Heart left ventricle (tissue), 16 donors: Measurements from ENCODE around the gene TMSB4X. TPM values are rescaled to one million over a fixed set of nuclear protein-coding genes. Genes with fewer than 3 reads are reported as not detected.
"Not testable (repeated sequence)": the region's sequence is repeated elsewhere in the genome, so short reads cannot be mapped to it uniquely, and the experiment has no call there.

Experiments used
- ATAC-seq, 4 donors: fragments of 200-7000 bp; cut with Tn5 transposase; one replicate each; pipeline ENCODE4 v1.9.1; 2020 to 2022; ENCODE audit warnings: moderate library complexity in 4 of 4, mild to moderate bottlenecking in 3 of 4, moderate number of reproducible peaks in 1 of 4
- DNase-seq, 5 donors: peaks; one replicate each; pipeline ENCODE4 v3.0.0-alpha.2; 2020
- H3K27ac ChIP-seq, 12 donors: fragments of 200-600 bp; sonication (generic) in 4 of 12; one replicate each; pipeline versions ENCODE4 v1.5.0 to v1.8.0; 2016 to 2022; ENCODE audit warnings: mild to moderate bottlenecking in 2 of 12
- H3K27me3 ChIP-seq, 9 donors: fragments of 200-600 bp; sonication (generic) in 2 of 9; one replicate each; pipeline versions ENCODE4 v1.5.1 to v1.8.0; 2016 to 2022; ENCODE audit warnings: mild to moderate bottlenecking in 3 of 9
- H3K36me3 ChIP-seq, 9 donors: fragments of 200-600 bp; sonication (generic) in 2 of 9; one replicate each; pipeline versions ENCODE4 v1.5.0 to v1.8.0; 2018 to 2022; ENCODE audit warnings: mild to moderate bottlenecking in 2 of 9
- H3K4me1 ChIP-seq, 12 donors: fragments of 200-600 bp; sonication (generic) in 4 of 12; one replicate each; pipeline versions ENCODE4 v1.5.0 to v1.8.0; 2016 to 2022; ENCODE audit warnings: mild to moderate bottlenecking in 3 of 12
- H3K4me3 ChIP-seq, 12 donors: fragments of 200-600 bp; sonication (generic) in 4 of 12; one replicate each; pipeline versions ENCODE4 v1.5.0 to v1.8.0; 2017 to 2022; ENCODE audit warnings: mild to moderate bottlenecking in 9 of 12, moderate library complexity in 4 of 12
- H3K9me3 ChIP-seq, 12 donors: fragments of 200-600 bp; sonication (generic) in 4 of 12; one replicate each; pipeline versions ENCODE4 v1.5.0 to v1.8.0; 2016 to 2022; ENCODE audit warnings: mild to moderate bottlenecking in 1 of 12
- POLR2A ChIP-seq, 2 donors: fragments of 450-650 bp; IDR thresholded peaks; one replicate each; pipeline ENCODE4 v1.6.1; 2017; ENCODE audit warnings: antibody characterized with exemption in 2 of 2, mild to moderate bottlenecking in 2 of 2, moderate library complexity in 2 of 2
- WGBS, 4 donors: extraction: QIAGEN DNeasy Blood & Tissue Kit in 2 of 4; methylation state at CpG; one replicate each; pipeline versions ENCODE4 v1.1.5 to v1.1.7; 2013 to 2018; 5-methylcytosine and 5-hydroxymethylcytosine counted together
- intact Hi-C, 10 donors: fragments of 100-400 bp; cut with DNase I; formaldehyde crosslinking; loops; one replicate each; pipeline versions ENCODE4 v1.11.1 to v1.14.2; 2022
- polyA plus RNA-seq, 2 donors: library from polyadenylated mRNA; stranded (reverse); fragments of 200-250 nt; gene quantifications; one replicate each; pipeline ENCODE4 v1.2.3, GENCODE V29; 2013
- total RNA-seq, 9 donors: library from RNA; depleted of rRNA in 2 of 9; stranded (reverse); fragments of >200 nt in 2 of 9; fragmentation: NEBNext Ultra II Directional in 3 of 9; extraction: Animal tissue kit (Norgen Biotek cat#: 25700) in 3 of 9; gene quantifications; one replicate each; pipeline versions ENCODE4 v1.1.0 to v1.2.4, GENCODE V29; 2016 to 2023
- TF ChIP-seq, protein P1 (sequence below), 12 donors: fragments of 200-600 bp; sonication (generic) in 4 of 12; IDR thresholded peaks; one replicate each; pipeline versions ENCODE4 v1.5.0 to v1.8.0; 2018 to 2022; ENCODE audit warnings: antibody characterized with exemption in 12 of 12, mild to moderate bottlenecking in 5 of 12
- donor health status: ischemic (EF 13 %, LVEDD 7.1; RV severe dilation, severe dysfunction).
- donor health status: healthy with polysubstance abuse.
- donor health status: DM: no; HTN: yes; CAD: no.
- donor health status: DM: no; HTN: no; CAD: no.
- donor health status: ischemic (EF 25% LVEDD 6.9; RV normal size, moderate dysfunction).
- donor health status: ischemic (EF 25% LVEDD 5.7; RV mildly dilated, moderate dysfunction).
- donor health status: healthy.
- donor health status: DM: yes; HTN: yes; CAD: no.
- donor health status: ischemic (EF 35%, LVEDD 5.7; RV mildly dilated, moderate dysfunction).
- donor health status: nonischemic (EF 11% LVEDD 7.7; RV severe dilation, severe dysfunction).
- donor health status: DM: yes; HTN: yes; CAD: no.
- donor health status: PGD.
- donor health status: ischemic (EF 29% LVEDD 5.4; RV normal size, mild dysfunction).
- donor health status: nonischemic (EF 23%, LVEDD 6.1; RV moderate dilation, normal function).

Gene TMSB4X
- total and polyA plus RNA-seq, 11 donors: 689 to 3,543 (median 1,264) TPM

DNA sequence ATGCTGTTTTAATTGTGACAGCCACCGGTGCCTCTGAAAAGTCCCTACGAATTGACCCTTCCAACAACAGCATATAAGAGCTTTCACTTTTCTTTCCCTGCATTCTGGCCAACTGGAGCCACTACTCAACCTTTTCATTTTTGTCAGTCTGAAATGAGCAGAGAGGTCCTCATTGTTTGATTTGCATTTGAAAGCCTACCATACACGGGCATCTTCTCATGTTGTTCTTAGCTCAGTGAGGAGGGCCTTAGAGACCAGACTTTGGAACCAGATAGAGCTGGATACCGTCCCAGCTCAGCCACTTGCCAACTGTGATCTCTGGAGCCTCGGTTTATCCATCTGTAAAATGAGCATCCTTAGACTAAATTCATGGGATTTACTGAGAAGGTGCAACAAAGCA lies 16.9 kb upstream of the TMSB4X start:
- H3K9me3 ChIP-seq: no peaks in the 10 kb centered on the region
- TF ChIP-seq POLR2A (IDR thresholded peaks at IDR 0.05): no peak
- TF ChIP-seq, protein P1, sequence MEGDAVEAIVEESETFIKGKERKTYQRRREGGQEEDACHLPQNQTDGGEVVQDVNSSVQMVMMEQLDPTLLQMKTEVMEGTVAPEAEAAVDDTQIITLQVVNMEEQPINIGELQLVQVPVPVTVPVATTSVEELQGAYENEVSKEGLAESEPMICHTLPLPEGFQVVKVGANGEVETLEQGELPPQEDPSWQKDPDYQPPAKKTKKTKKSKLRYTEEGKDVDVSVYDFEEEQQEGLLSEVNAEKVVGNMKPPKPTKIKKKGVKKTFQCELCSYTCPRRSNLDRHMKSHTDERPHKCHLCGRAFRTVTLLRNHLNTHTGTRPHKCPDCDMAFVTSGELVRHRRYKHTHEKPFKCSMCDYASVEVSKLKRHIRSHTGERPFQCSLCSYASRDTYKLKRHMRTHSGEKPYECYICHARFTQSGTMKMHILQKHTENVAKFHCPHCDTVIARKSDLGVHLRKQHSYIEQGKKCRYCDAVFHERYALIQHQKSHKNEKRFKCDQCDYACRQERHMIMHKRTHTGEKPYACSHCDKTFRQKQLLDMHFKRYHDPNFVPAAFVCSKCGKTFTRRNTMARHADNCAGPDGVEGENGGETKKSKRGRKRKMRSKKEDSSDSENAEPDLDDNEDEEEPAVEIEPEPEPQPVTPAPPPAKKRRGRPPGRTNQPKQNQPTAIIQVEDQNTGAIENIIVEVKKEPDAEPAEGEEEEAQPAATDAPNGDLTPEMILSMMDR (IDR thresholded peaks at IDR 0.05): no peak
- no peak overlapping the region for H3K4me3 ChIP-seq
- ATAC-seq (no peak), DNase-seq (no peak)
- intact Hi-C loops: loop anchor here in 2 of 10 donors (5.0 to 10.0 kb wide), 2 partner anchors 689 to 1077 kb away; no protein-coding TSS in a partner anchor
- H3K36me3 ChIP-seq: no peaks in the 10 kb centered on the region
- peak overlapping the region in 2 of 12 donors; percentile 79 to 92 for H3K27ac ChIP-seq
- peaks cover 0 to 5% (median 0%) of the 10 kb centered on the region in 9 donors for H3K27me3 ChIP-seq
- WGBS, 4 donors: 49 to 68% (median 58%) methylated on average over 5 of the region's 5 CpGs
- H3K4me1 ChIP-seq: peaks cover 0 to 63% (median 8%) of the 10 kb centered on the region in 12 donors

DNA sequence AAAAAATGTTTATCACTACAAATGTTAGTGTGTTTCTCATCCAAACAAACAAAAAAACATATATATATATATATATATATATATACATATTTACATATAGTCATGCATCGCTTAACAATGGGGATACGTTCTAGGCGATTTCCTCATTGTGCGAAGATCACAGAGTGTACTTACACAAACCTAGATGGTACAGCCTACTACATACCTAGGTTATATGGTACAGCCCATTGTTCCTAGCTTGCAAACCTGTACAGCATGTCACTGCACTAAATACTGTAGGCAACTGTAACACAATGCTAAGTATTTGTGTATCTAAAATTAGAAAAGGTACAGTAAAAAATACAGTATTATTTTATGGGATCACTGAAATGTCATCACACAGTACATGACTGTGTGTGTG lies 16.4 kb upstream of the TMSB4X start:
- TF ChIP-seq, protein P1 (IDR thresholded peaks at IDR 0.05): no peak
- TF ChIP-seq POLR2A (IDR thresholded peaks at IDR 0.05): no peak
- no peak overlapping the region for H3K4me3 ChIP-seq
- H3K9me3 ChIP-seq: no peaks in the 10 kb centered on the region
- no peaks in the 10 kb centered on the region for H3K36me3 ChIP-seq
- H3K27ac ChIP-seq: peak overlapping the region in 1 of 12 donors; percentile 92
- peaks cover 0 to 63% (median 8%) of the 10 kb centered on the region in 12 donors for H3K4me1 ChIP-seq
- H3K27me3 ChIP-seq: peaks cover 0 to 5% (median 0%) of the 10 kb centered on the region in 9 donors
- DNase-seq: no peak
- intact Hi-C loops: loop anchor here in 2 of 10 donors (5.0 to 10.0 kb wide), 2 partner anchors 689 to 1076 kb away; no protein-coding TSS in a partner anchor
- WGBS, 4 donors: 92 to 96% (median 96%) methylated on average over 4 of the region's 4 CpGs
- no peak for ATAC-seq

DNA sequence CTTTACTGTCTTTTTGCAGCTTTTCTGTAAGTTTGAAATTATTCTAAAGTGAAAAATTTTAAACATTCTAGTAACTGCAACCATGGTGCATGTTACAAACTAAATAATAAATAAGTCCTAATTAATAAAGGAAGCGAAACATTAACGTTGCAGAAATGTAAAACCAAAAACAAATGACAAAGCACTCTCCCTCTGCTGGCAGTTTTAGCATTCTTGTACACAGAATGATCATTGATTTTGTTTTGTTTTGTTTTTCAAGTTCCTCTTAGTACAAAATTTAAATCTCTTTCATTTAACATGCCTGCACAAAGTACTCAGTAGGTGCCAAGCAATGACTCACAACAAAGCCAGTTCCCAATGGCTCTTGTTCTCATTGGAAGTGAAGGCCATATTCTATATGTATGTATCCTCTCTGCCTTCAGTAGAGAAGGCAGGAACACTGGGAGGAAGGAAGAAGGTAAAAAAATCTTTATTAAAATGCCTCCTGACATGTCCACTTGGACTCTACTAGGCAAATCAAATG lies 13.7 kb upstream of the TMSB4X start:
- H3K4me3 ChIP-seq: no peak overlapping the region
- intact Hi-C loops: no loop called here
- ATAC-seq (no peak), DNase-seq (no peak)
- H3K4me1 ChIP-seq: peaks cover 0 to 42% (median 4%) of the 10 kb centered on the region in 12 donors
- no peaks in the 10 kb centered on the region for H3K36me3 ChIP-seq
- WGBS, 4 donors: 69 to 75% (median 73%) methylated on average over 2 of the region's 2 CpGs
- H3K27me3 ChIP-seq: peaks cover 0 to 8% (median 0%) of the 10 kb centered on the region in 9 donors
- H3K9me3 ChIP-seq: no peaks in the 10 kb centered on the region
- H3K27ac ChIP-seq: peak overlapping the region in 1 of 12 donors; percentile 54
- no peak for TF ChIP-seq POLR2A (IDR thresholded peaks at IDR 0.05)

DNA sequence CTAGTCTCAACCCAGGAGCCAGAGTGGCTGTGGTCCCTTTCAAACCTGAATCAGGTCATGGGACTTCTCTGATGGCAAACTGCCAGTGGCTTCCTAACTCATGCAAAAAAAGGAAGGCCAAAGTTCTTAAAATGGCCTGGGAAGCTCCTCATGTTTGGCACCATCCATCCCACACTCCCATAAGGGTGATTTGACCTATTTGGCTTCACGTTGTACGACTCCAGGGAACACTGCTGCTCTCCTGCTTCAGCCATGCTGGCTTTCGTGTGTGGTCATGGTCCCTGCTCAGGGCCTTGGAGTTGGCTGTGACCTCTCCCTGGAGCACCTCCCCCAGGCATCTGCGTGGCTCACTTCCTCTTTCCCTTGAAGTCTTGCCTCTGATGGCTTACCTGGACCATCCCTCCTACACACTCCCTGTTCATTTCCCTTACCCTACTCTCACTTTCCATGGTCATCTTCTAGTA lies 12.8 kb upstream of the TMSB4X start:
- no peak for ATAC-seq
- no peaks in the 10 kb centered on the region for H3K36me3 ChIP-seq
- H3K27ac ChIP-seq: peak overlapping the region in 1 of 12 donors; percentile 54
- WGBS, 4 donors: 62 to 87% (median 79%) methylated on average over 4 of the region's 4 CpGs
- H3K4me3 ChIP-seq: no peak overlapping the region
- peaks cover 0 to 8% (median 0%) of the 10 kb centered on the region in 9 donors for H3K27me3 ChIP-seq
- H3K9me3 ChIP-seq: no peaks in the 10 kb centered on the region
- TF ChIP-seq POLR2A (IDR thresholded peaks at IDR 0.05): no peak
- TF ChIP-seq, protein P1 (IDR thresholded peaks at IDR 0.05): no peak
- intact Hi-C loops: no loop called here
- peaks cover 0 to 34% (median 0%) of the 10 kb centered on the region in 12 donors for H3K4me1 ChIP-seq
- DNase-seq: no peak

DNA sequence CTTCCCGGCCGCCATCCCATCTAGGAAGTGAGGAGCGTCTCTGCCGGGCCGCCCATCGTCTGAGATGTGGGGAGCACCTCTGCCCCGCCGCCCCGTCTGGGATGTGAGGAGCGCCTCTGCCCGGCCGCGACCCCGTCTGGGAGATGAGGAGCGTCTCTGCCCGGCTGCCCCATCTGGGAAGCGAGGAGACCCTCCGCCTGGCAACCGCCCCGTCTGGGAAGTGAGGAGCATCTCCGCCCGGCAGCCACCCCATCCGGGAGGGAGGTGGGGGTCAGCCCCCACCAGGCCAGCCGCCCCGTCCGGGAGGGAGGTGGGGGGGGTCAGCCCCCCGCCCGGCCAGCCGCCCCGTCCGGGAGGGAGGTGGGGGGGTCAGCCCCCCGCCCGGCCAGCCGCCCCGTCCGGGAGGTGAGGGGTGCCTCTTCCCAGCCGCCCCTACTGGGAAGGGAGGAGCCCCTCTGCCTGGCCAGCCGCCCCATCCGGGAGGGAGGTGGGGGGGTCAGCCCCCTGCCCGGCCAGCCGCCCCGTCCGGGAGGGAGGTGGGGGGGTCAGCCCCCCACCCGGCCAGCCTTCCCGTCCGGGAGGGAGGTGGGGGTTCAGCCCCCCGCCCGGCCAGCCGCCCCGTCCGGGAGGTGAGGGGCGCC lies 11.6 kb upstream of the TMSB4X start:
- H3K36me3 ChIP-seq, DNase-seq, H3K27ac ChIP-seq, intact Hi-C loops, ATAC-seq, H3K4me3 ChIP-seq, H3K27me3 ChIP-seq, H3K9me3 ChIP-seq: not testable (repeated sequence)
- WGBS, 4 donors: 83 to 92% (median 89%) methylated on average over 7 to 31 of the region's 52 CpGs
- H3K4me1 ChIP-seq: peaks cover 0 to 27% (median 0%) of the 10 kb centered on the region in 12 donors
